ENCODE measurements around the gene SPATA4.

Gene SPATA4

GRCh38 chr4:176238157-176238610 lies 42.8 kb upstream of the SPATA4 start:
- H2BK12ac ChIP-seq (ENCODE audit: low read length in 2 of 2), result no peak overlapping the region

DNA sequence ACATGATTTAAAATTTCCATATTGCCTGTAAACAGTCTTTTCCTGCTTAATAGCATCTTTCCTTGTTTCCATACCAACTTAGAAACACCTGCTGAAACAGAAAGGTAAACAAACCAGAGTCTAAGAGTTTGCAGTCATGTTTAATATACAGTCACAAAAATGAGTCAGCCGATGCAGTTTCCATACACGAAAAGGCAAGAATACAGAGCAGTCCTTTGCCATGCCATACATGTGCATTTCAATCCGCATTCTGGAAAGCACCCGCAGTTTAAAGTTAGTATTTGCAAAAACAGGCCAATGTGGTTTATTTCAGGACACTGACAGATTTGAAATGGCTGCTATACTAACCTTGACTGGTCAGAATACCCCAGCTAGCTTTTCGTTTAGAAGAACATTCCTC lies 41.6 kb upstream of the SPATA4 start:
- Histone ChIP-seq H3K27me3 (ENCODE audit: control insufficient read depth in 1 of 2, insufficient read depth in 1 of 2, low read length in 2 of 2) (no peaks in the 10 kb centered on the region), H3K23ac (ENCODE audit: low read length in 2 of 2) (no peak overlapping the region), H3K18ac (ENCODE audit: low read depth in 1 of 2, low read length in 2 of 2) (no peak overlapping the region), H2BK15ac (ENCODE audit: low read depth, poor library complexity, severe bottlenecking) (no peak overlapping the region), H3K9ac (ENCODE audit: low read length) (no peak overlapping the region), H2AFZ (ENCODE audit: low read depth, low read length) (no peak overlapping the region), H3K4me2 (ENCODE audit: low read length, poor library complexity, severe bottlenecking) (no peak overlapping the region), H3K79me1 (replicated peaks; ENCODE audit: low read length, poor library complexity, severe bottlenecking) (no peaks in the 10 kb centered on the region), H3K36me3 (ENCODE audit: control insufficient read depth in 1 of 2, insufficient read depth in 2 of 2, low read depth in 1 of 2, low read length in 2 of 2) (no peaks in the 10 kb centered on the region), H4K91ac (ENCODE audit: low read length) (no peak overlapping the region), H3K27ac (ENCODE audit: low read length, poor library complexity, severe bottlenecking) (no peak overlapping the region), H2BK12ac (ENCODE audit: low read length in 2 of 2) (no peak overlapping the region), H3K4ac (ENCODE audit: low read depth in 1 of 2, low read length in 2 of 2) (no peak overlapping the region), H4K8ac (ENCODE audit: low read length) (no peak overlapping the region), H3K4me3 (ENCODE audit: insufficient read depth in 1 of 2, low read depth in 1 of 2, low read length in 2 of 2) (no peak overlapping the region), H3K9me3 (ENCODE audit: control insufficient read depth, low read length) (no peaks in the 10 kb centered on the region), H2AK5ac (ENCODE audit: low read length, severe bottlenecking) (no peak overlapping the region), H3K4me1 (ENCODE audit: control insufficient read depth, insufficient read depth, low read depth, low read length) (no peaks in the 10 kb centered on the region), H2BK5ac (ENCODE audit: low read depth, low read length, poor library complexity, severe bottlenecking) (no peak overlapping the region), H3K14ac (ENCODE audit: low read length in 2 of 2) (no peak overlapping the region), H2BK120ac (ENCODE audit: low read depth, low read length) (no peak overlapping the region)
- peak; percentile 30 for DNase-seq
- 90% methylated on average over 5 of the region's 5 CpGs for WGBS

More at GRCh38 chr4:176238157-176238610, 42.8 kb upstream of the SPATA4 start:
- Histone ChIP-seq H3K18ac (ENCODE audit: low read depth in 1 of 2, low read length in 2 of 2) (no peak overlapping the region), H2AFZ (ENCODE audit: low read depth, low read length) (no peak overlapping the region), H3K23ac (ENCODE audit: low read length in 2 of 2) (no peak overlapping the region), H3K4me1 (ENCODE audit: control insufficient read depth, insufficient read depth, low read depth, low read length) (no peaks in the 10 kb centered on the region), H3K79me1 (replicated peaks; ENCODE audit: low read length, poor library complexity, severe bottlenecking) (no peaks in the 10 kb centered on the region), H3K27me3 (ENCODE audit: control insufficient read depth in 1 of 2, insufficient read depth in 1 of 2, low read length in 2 of 2) (no peaks in the 10 kb centered on the region), H2BK15ac (ENCODE audit: low read depth, poor library complexity, severe bottlenecking) (no peak overlapping the region), H4K8ac (ENCODE audit: low read length) (no peak overlapping the region), H3K36me3 (ENCODE audit: control insufficient read depth in 1 of 2, insufficient read depth in 2 of 2, low read depth in 1 of 2, low read length in 2 of 2) (no peaks in the 10 kb centered on the region), H2BK5ac (ENCODE audit: low read depth, low read length, poor library complexity, severe bottlenecking) (no peak overlapping the region), H3K9me3 (ENCODE audit: control insufficient read depth, low read length) (no peaks in the 10 kb centered on the region), H2BK120ac (ENCODE audit: low read depth, low read length) (no peak overlapping the region), H3K14ac (ENCODE audit: low read length in 2 of 2) (no peak overlapping the region), H3K9ac (ENCODE audit: low read length) (peak overlapping the region; percentile 67), H3K4me3 (ENCODE audit: insufficient read depth in 1 of 2, low read depth in 1 of 2, low read length in 2 of 2) (peak overlapping the region in 1 of 2 experiments; percentile 55), H3K27ac (ENCODE audit: low read length, poor library complexity, severe bottlenecking) (no peak overlapping the region), H3K4me2 (ENCODE audit: low read length, poor library complexity, severe bottlenecking) (no peak overlapping the region), H2AK5ac (ENCODE audit: low read length, severe bottlenecking) (no peak overlapping the region), H4K91ac (ENCODE audit: low read length) (no peak overlapping the region), H3K4ac (ENCODE audit: low read depth in 1 of 2, low read length in 2 of 2) (no peak overlapping the region)
- WGBS, result 94% methylated on average over 4 of the region's 7 CpGs
- DNase-seq, result no peak

- Histone ChIP-seq H4K8ac (ENCODE audit: low read length) (no peak overlapping the region), H2BK120ac (ENCODE audit: low read depth, low read length) (no peak overlapping the region), H3K23ac (ENCODE audit: low read length in 2 of 2) (no peak overlapping the region), H2BK15ac (ENCODE audit: low read depth, poor library complexity, severe bottlenecking) (no peak overlapping the region), H2BK12ac (ENCODE audit: low read length in 2 of 2) (no peak overlapping the region), H3K27me3 (ENCODE audit: control insufficient read depth in 1 of 2, insufficient read depth in 1 of 2, low read length in 2 of 2) (no peaks in the 10 kb centered on the region), H2AFZ (ENCODE audit: low read depth, low read length) (no peak overlapping the region), H3K36me3 (ENCODE audit: control insufficient read depth in 1 of 2, insufficient read depth in 2 of 2, low read depth in 1 of 2, low read length in 2 of 2) (no peaks in the 10 kb centered on the region), H3K27ac (ENCODE audit: low read length, poor library complexity, severe bottlenecking) (no peak overlapping the region), H4K91ac (ENCODE audit: low read length) (no peak overlapping the region), H3K79me1 (replicated peaks; ENCODE audit: low read length, poor library complexity, severe bottlenecking) (no peaks in the 10 kb centered on the region), H3K14ac (ENCODE audit: low read length in 2 of 2) (no peak overlapping the region), H2AK5ac (ENCODE audit: low read length, severe bottlenecking) (no peak overlapping the region), H3K4me1 (ENCODE audit: control insufficient read depth, insufficient read depth, low read depth, low read length) (no peaks in the 10 kb centered on the region), H3K4me2 (ENCODE audit: low read length, poor library complexity, severe bottlenecking) (no peak overlapping the region), H3K9ac (ENCODE audit: low read length) (no peak overlapping the region), H3K4me3 (ENCODE audit: insufficient read depth in 1 of 2, low read depth in 1 of 2, low read length in 2 of 2) (no peak overlapping the region), H3K9me3 (ENCODE audit: control insufficient read depth, low read length) (no peaks in the 10 kb centered on the region), H3K18ac (ENCODE audit: low read depth in 1 of 2, low read length in 2 of 2) (no peak overlapping the region), H2BK5ac (ENCODE audit: low read depth, low read length, poor library complexity, severe bottlenecking) (no peak overlapping the region), H3K4ac (ENCODE audit: low read depth in 1 of 2, low read length in 2 of 2) (no peak overlapping the region)
- no peak for DNase-seq
- WGBS, result 89% methylated on average over 4 of the region's 4 CpGs
Observed at GRCh38 chr4:176230836-176231235, 35.5 kb upstream of the SPATA4 start.

GRCh38 chr4:176229645-176230044 lies 34.3 kb upstream of the SPATA4 start:
- 76% methylated on average over 3 of the region's 4 CpGs for WGBS
- no peak overlapping the region for H4K91ac ChIP-seq (ENCODE audit: low read length)
- no peak for DNase-seq
- H3K14ac ChIP-seq (ENCODE audit: low read length in 2 of 2), result no peak overlapping the region
- H3K27ac ChIP-seq (ENCODE audit: low read length, poor library complexity, severe bottlenecking), result no peak overlapping the region
- H3K4me2 ChIP-seq (ENCODE audit: low read length, poor library complexity, severe bottlenecking), result no peak overlapping the region
- no peak overlapping the region for H2AK5ac ChIP-seq (ENCODE audit: low read length, severe bottlenecking)
- H3K4me3 ChIP-seq (ENCODE audit: insufficient read depth in 1 of 2, low read depth in 1 of 2, low read length in 2 of 2), result no peak overlapping the region
- no peak overlapping the region for H3K9ac ChIP-seq (ENCODE audit: low read length)
- no peak overlapping the region for H2BK15ac ChIP-seq (ENCODE audit: low read depth, poor library complexity, severe bottlenecking)
- no peaks in the 10 kb centered on the region for H3K79me1 ChIP-seq (replicated peaks; ENCODE audit: low read length, poor library complexity, severe bottlenecking)
- H2BK12ac ChIP-seq (ENCODE audit: low read length in 2 of 2), result no peak overlapping the region
- H2BK5ac ChIP-seq (ENCODE audit: low read depth, low read length, poor library complexity, severe bottlenecking), result no peak overlapping the region
- no peaks in the 10 kb centered on the region for H3K4me1 ChIP-seq (ENCODE audit: control insufficient read depth, insufficient read depth, low read depth, low read length)
- no peak overlapping the region for H4K8ac ChIP-seq (ENCODE audit: low read length)
- no peak overlapping the region for H2BK120ac ChIP-seq (ENCODE audit: low read depth, low read length)
- H3K36me3 ChIP-seq (ENCODE audit: control insufficient read depth in 1 of 2, insufficient read depth in 2 of 2, low read depth in 1 of 2, low read length in 2 of 2), result no peaks in the 10 kb centered on the region
- no peak overlapping the region for H2AFZ ChIP-seq (ENCODE audit: low read depth, low read length)
- no peaks in the 10 kb centered on the region for H3K27me3 ChIP-seq (ENCODE audit: control insufficient read depth in 1 of 2, insufficient read depth in 1 of 2, low read length in 2 of 2)
- H3K23ac ChIP-seq (ENCODE audit: low read length in 2 of 2), result no peak overlapping the region
- H3K9me3 ChIP-seq (ENCODE audit: control insufficient read depth, low read length), result no peaks in the 10 kb centered on the region
- no peak overlapping the region for H3K4ac ChIP-seq (ENCODE audit: low read depth in 1 of 2, low read length in 2 of 2)
- H3K18ac ChIP-seq (ENCODE audit: low read depth in 1 of 2, low read length in 2 of 2), result no peak overlapping the region
